ENCODE results near the gene MRLN.

DNA sequence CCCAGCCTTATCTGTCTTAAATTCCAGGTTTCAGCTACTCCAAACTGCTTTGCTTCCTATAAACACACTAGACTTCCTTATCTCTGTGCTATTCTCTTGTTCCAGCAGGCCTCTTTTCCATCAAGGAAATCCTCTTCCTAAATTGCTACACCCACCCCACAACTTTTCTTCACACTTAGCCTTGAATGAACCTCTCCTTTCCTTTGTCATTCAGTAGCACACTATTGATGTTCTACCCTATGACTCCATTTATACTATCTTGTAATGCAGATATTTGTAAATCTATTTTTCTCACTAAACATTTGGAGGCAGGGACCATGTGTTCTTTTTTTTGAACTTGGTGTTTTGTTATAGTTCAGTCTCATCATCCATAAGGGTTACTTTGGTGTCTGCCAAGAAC is 47.3 kb downstream of the MRLN start:
- TF ChIP-seq EP300 (IDR thresholded peaks at IDR 0.05; ENCODE audit: borderline replicate concordance in 1 of 2, low read depth in 1 of 2, low read length in 1 of 2) (no peak), NRF1 (IDR thresholded peaks at IDR 0.05; ENCODE audit: low read depth, low read length) (no peak), CTCF (IDR thresholded peaks at IDR 0.05) (no peak), TEAD4 (IDR thresholded peaks at IDR 0.05; ENCODE audit: borderline replicate concordance, insufficient read depth) (no peak), TAF1 (IDR thresholded peaks at IDR 0.05; ENCODE audit: borderline replicate concordance, low read depth, low read length) (no peak), POLR2AphosphoS5 (IDR thresholded peaks at IDR 0.05; ENCODE audit: low read depth, low read length) (no peak), RAD21 (IDR thresholded peaks at IDR 0.05; ENCODE audit: low read length) (no peak), SIN3A (IDR thresholded peaks at IDR 0.05; ENCODE audit: borderline replicate concordance, low read depth, low read length) (no peak), FOXJ3 (CRISPR knock-in tag; IDR thresholded peaks at IDR 0.05) (no peak), GABPA (IDR thresholded peaks at IDR 0.05; ENCODE audit: low read depth) (no peak), ELF1 (IDR thresholded peaks at IDR 0.05) (no peak), RCOR1 (IDR thresholded peaks at IDR 0.05; ENCODE audit: low read length) (no peak), GATA2 (CRISPR knock-in tag; IDR thresholded peaks at IDR 0.05) (no peak)

Measured in SK-N-SH (cell line).